ENCODE data around the gene ABCC5.

DNA sequence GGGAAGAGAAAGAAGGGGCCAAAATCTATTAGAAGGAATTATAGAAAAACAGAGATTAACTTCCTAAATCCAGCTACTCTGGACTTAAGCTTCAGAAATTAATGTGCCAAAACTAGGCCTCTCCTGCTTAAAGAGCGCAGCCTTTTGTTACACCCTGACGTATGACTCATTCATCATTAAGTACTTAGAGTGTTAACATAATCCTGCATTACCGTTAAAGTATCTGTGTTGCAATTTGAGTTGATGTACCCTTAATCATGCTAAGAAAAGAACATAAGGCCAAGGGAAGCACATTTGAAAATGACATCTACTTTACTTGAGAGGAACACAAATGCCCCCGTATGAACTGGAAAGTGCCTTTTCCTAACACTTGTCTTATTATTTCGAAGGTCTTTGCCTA, 21.7 kb upstream of the ABCC5 start:
- TF ChIP-seq, protein P1, sequence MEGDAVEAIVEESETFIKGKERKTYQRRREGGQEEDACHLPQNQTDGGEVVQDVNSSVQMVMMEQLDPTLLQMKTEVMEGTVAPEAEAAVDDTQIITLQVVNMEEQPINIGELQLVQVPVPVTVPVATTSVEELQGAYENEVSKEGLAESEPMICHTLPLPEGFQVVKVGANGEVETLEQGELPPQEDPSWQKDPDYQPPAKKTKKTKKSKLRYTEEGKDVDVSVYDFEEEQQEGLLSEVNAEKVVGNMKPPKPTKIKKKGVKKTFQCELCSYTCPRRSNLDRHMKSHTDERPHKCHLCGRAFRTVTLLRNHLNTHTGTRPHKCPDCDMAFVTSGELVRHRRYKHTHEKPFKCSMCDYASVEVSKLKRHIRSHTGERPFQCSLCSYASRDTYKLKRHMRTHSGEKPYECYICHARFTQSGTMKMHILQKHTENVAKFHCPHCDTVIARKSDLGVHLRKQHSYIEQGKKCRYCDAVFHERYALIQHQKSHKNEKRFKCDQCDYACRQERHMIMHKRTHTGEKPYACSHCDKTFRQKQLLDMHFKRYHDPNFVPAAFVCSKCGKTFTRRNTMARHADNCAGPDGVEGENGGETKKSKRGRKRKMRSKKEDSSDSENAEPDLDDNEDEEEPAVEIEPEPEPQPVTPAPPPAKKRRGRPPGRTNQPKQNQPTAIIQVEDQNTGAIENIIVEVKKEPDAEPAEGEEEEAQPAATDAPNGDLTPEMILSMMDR (IDR thresholded peaks at IDR 0.05), result no peak
- TF ChIP-seq POLR2A (IDR thresholded peaks at IDR 0.05), result no peak

All from vagina (tissue), 2 donors.